Hepatocyte (in vitro differentiated cells): ENCODE measurements around the gene EML6.
A peak's percentile ranks its signal among the peaks of the same experiment; 100 is the strongest.

ENCODE experiments used
- CTCF ChIP-seq: fragments of 200-600 bp; sonication (generic); IDR thresholded peaks from 2 replicates; pipeline ENCODE4 v1.5.1; 2016; ENCODE audit warnings: antibody characterized with exemption, mild to moderate bottlenecking; ENCODE audit not compliant: poor library complexity
- EZH2 ChIP-seq: fragments of 200-600 bp; sonication (generic); IDR thresholded peaks from 2 replicates; pipeline ENCODE4 v1.6.1; 2016; ENCODE audit warnings: antibody characterized with exemption, mild to moderate bottlenecking, borderline replicate concordance
- EZH2phosphoT487 ChIP-seq: fragments of 200-600 bp; sonication (generic); IDR thresholded peaks from one replicate; pipeline ENCODE4 v1.6.1; 2018; ENCODE audit warnings: antibody characterized with exemption, mild to moderate bottlenecking, low read depth, moderate library complexity; ENCODE audit not compliant: unreplicated experiment, severe bottlenecking

GRCh38 chr2:54704688-54705605 is 18.5 kb upstream of the EML6 start:
- TF ChIP-seq CTCF (peak; percentile 73), EZH2phosphoT487 (no peak), EZH2 (no peak)
